ENCODE results near the gene CCM2.
"Not testable (repeated sequence)": the region's sequence is repeated elsewhere in the genome, so short reads cannot be mapped to it uniquely, and the experiment has no call there.

Gene CCM2

GRCh38 chr7:45003789-45004188 lies 3.8 kb downstream of the CCM2 start:
- no peak for DNase-seq

GRCh38 chr7:45007106-45007505 lies 7.1 kb downstream of the CCM2 start:
- no peak for DNase-seq

- no peak for DNase-seq
Measured at GRCh38 chr7:45007571-45008328, 7.7 kb downstream of the CCM2 start.

- DNase-seq = no peak
Measured at GRCh38 chr7:45013465-45013967, 13.5 kb downstream of the CCM2 start.

- DNase-seq = no peak
Measured at GRCh38 chr7:45015313-45015712, 15.3 kb downstream of the CCM2 start.

GRCh38 chr7:45017253-45017652 lies 17.3 kb downstream of the CCM2 start:
- no peak for DNase-seq

- DNase-seq = no peak
Measured at GRCh38 chr7:45020915-45021314, 20.9 kb downstream of the CCM2 start.

- no peak for DNase-seq
Measured at GRCh38 chr7:45021604-45022296, 21.7 kb downstream of the CCM2 start.

GRCh38 chr7:45024126-45024744 lies 24.2 kb downstream of the CCM2 start:
- no peak for DNase-seq

- DNase-seq = not testable (repeated sequence)
Measured at GRCh38 chr7:45025473-45025872, 25.5 kb downstream of the CCM2 start.

- DNase-seq = no peak
Measured at GRCh38 chr7:45026013-45026412, 26.0 kb downstream of the CCM2 start.

GRCh38 chr7:45026984-45027773 lies 27.2 kb downstream of the CCM2 start:
- DNase-seq = no peak

- no peak for DNase-seq
Measured at GRCh38 chr7:45027774-45028114, 27.7 kb downstream of the CCM2 start.

- peak; percentile 19 for DNase-seq
Measured at GRCh38 chr7:45028138-45028919, 28.3 kb downstream of the CCM2 start.

- no peak for DNase-seq
Measured at GRCh38 chr7:45028920-45029344, 28.9 kb downstream of the CCM2 start.

GRCh38 chr7:45031829-45032228 lies 31.8 kb downstream of the CCM2 start:
- no peak for DNase-seq

GRCh38 chr7:45032421-45032820 lies 32.4 kb downstream of the CCM2 start:
- DNase-seq = no peak

- no peak for DNase-seq
Measured at GRCh38 chr7:45033261-45033930, 33.4 kb downstream of the CCM2 start.

- no peak for DNase-seq
Measured at GRCh38 chr7:45033931-45034290, 33.9 kb downstream of the CCM2 start.

GRCh38 chr7:45034710-45035109 lies 34.7 kb downstream of the CCM2 start:
- not testable (repeated sequence) for DNase-seq

- no peak for DNase-seq
Measured at GRCh38 chr7:45035371-45035770, 35.4 kb downstream of the CCM2 start.

- DNase-seq = no peak
Measured at GRCh38 chr7:45035893-45036292, 35.9 kb downstream of the CCM2 start.

All from stimulated activated CD4-positive, alpha-beta T cell treated with anti-CD3 and anti-CD28 coated beads, Interleukin-1b, Interleukin-23, amount 100 ng/mL, for 48 hours (primary cell).